Motor neuron (in vitro differentiated cells): ENCODE measurements around the gene MYOF. TPM values are rescaled to one million over a fixed set of nuclear protein-coding genes. Genes with fewer than 3 reads are reported as not detected.
A peak's percentile ranks its signal among the peaks of the same experiment; 100 is the strongest.

Experiments used
- ATAC-seq, 8 experiments: fragments of 200-7000 bp; cut with Tn5 transposase; replicated peaks in 6 of 8; 2 replicates each; pipeline ENCODE4 v1.8.0; 2021; ENCODE audit warnings: mild to moderate bottlenecking in 8 of 8, moderate library complexity in 8 of 8
- H3K27ac ChIP-seq, 2 donors: fragments of 250-450 bp; sonication (Bioruptor Pico); 2 replicates each; pipeline ENCODE4 v1.9.0; 2021; ENCODE audit warnings: antibody characterized with exemption in 2 of 2, mild to moderate bottlenecking in 2 of 2, moderate library complexity in 1 of 2
- H3K4me1 ChIP-seq, 2 donors: fragments of 250-450 bp; sonication (Bioruptor Pico); replicated peaks in 1 of 2; 2 replicates each; pipeline ENCODE4 v1.6.1; 2021; ENCODE audit warnings: antibody characterized with exemption in 2 of 2, mild to moderate bottlenecking in 2 of 2, moderate library complexity in 1 of 2
- H3K4me3 ChIP-seq, 5 donors: fragments of 250-450 bp; sonication (Bioruptor Pico); 2 replicates each; pipeline ENCODE4 v1.9.0; 2021; ENCODE audit warnings: antibody characterized with exemption in 5 of 5, mild to moderate bottlenecking in 5 of 5, moderate library complexity in 4 of 5
- WGBS, 10 experiments: fragments of 450-650 bp; shearing (Covaris generic); methylation state at CpG; one replicate each; pipeline ENCODE4 v1.0.0; 2022; 5-methylcytosine and 5-hydroxymethylcytosine counted together
- in situ Hi-C, 9 experiments: fragments of 400-800 bp; cut with MboI; loops; one replicate each; pipeline ENCODE4 v1.15.0; 2021; ENCODE audit warnings: low sequenced_read_pairs in 9 of 9, low pct_unique_long_range_greater_than_20kb in 2 of 9; ENCODE audit not compliant: unreplicated experiment in 9 of 9
- total RNA-seq, 8 experiments: library from RNA; unstranded; fragments of 300-600 nt; gene quantifications; 2 replicates each; pipeline versions ENCODE4 v1.2.3 to v1.2.4, GENCODE V29; 2022

MYOF gene
- total RNA-seq, 8 experiments from 2014 or later = 0.29 to 258 (median 13.7) TPM

DNA sequence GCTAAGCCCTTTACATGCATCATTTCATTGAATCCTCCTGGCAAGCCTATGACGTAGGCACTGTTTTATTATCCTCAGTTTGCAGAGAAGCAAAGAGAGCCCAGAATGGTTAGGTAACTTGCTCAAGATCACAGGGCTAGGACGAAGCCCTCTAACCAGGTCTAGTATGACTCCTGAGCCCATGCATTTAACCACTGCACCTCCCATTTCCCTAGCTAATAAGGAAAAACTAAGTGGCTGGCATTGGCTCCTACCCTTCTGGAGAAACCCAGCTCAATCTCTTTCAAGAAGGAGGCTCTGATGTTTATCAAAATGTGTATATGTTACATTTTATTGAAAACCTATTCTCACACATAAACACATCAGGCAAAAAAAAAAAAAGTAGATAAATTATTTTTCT, 19.8 kb downstream of the MYOF start:
- H3K4me1 ChIP-seq = peaks cover 0 to 3% of the 10 kb centered on the region in 2 donors
- in situ Hi-C loops = no loop called here
- WGBS, 10 experiments = 0 to 100% (median 47%) methylated on average over 1 to 2 of the region's 2 CpGs; no CpG with 5 or more reads in 4 of the 10 experiments
- H3K4me3 ChIP-seq = no peak overlapping the region
- ATAC-seq = no peak
- H3K27ac ChIP-seq = no peak overlapping the region

DNA sequence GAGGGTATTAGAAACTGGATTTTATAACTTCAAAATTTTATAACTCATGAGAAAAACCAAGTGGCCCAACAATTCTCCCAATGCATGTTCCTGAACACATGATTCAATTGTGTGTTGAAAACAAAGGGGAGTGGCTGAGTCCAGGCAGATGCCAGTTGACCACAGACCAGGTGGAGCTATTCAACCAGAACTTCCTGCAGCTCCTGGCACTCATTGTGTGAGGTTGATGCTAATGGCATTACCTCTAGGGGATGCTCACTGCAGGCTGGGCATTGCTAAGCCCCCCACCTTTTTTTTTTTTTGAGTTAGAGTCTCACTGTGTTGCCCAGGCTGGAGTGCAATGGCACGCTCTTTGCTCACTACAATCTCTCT, 20.3 kb downstream of the MYOF start:
- no peak for ATAC-seq
- Histone ChIP-seq H3K4me3 (no peak overlapping the region), H3K27ac (no peak overlapping the region), H3K4me1 (peaks cover 0 to 3% of the 10 kb centered on the region in 2 donors)
- in situ Hi-C loops = no loop called here
- WGBS, 10 experiments = 86 to 100% (median 100%) methylated on average over 1 of the region's 1 CpG; no CpG with 5 or more reads in 6 of the 10 experiments

- H3K4me1 ChIP-seq = peaks cover 0 to 6% of the 10 kb centered on the region in 2 donors
- 20 to 82% (median 75%) methylated on average over 1 to 4 of the region's 4 CpGs; no CpG with 5 or more reads in 3 of the 10 experiments for WGBS, 10 experiments
Observed at GRCh38 chr10:93461109-93461806, 20.9 kb downstream of the MYOF start.

GRCh38 chr10:93459466-93459865, 22.7 kb downstream of the MYOF start:
- in situ Hi-C loops = no loop called here
- 0 to 100% (median 56%) methylated on average over 1 to 3 of the region's 3 CpGs; no CpG with 5 or more reads in 2 of the 10 experiments for WGBS, 10 experiments
- ATAC-seq = no peak
- Histone ChIP-seq H3K4me3 (no peak overlapping the region), H3K4me1 (peaks cover 0 to 7% of the 10 kb centered on the region in 2 donors), H3K27ac (no peak overlapping the region)

More at GRCh38 chr10:93461109-93461806, 20.9 kb downstream of the MYOF start:
- ATAC-seq = no peak
- no peak overlapping the region for H3K4me3 ChIP-seq
- in situ Hi-C loops = no loop called here
- no peak overlapping the region for H3K27ac ChIP-seq

GRCh38 chr10:93458821-93459257, 23.3 kb downstream of the MYOF start:
- no peak overlapping the region for H3K4me3 ChIP-seq
- 0 to 71% methylated on average over 1 of the region's 6 CpGs; no CpG with 5 or more reads in 8 of the 10 experiments for WGBS, 10 experiments
- H3K4me1 ChIP-seq = peaks cover 0 to 7% of the 10 kb centered on the region in 2 donors
- no peak overlapping the region for H3K27ac ChIP-seq
- in situ Hi-C loops = no loop called here
- peak; percentile 87 to 97 (median 92) for ATAC-seq

DNA sequence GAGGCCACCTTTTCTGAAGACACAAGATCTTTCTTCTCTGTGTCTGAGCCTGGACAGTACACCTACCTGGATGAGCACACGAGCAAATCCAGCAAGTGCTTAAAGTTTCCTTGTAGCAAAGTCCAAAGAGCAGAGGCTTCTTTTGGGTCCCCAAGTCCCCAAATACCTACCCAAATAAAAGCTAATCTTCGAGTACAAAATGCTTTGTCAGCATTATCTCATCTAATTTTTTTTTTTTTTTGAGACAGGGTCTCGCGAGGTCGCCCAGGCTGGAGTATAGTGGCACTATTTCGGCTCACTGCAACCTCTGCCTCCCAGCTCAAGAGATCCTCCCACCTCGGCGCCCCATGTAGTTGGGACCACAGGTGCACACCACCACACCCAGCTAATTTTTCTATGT, 24.6 kb downstream of the MYOF start:
- Histone ChIP-seq H3K27ac (no peak overlapping the region), H3K4me3 (no peak overlapping the region), H3K4me1 (peaks cover 0 to 7% of the 10 kb centered on the region in 2 donors)
- WGBS, 10 experiments = 71 to 100% (median 91%) methylated on average over 2 to 8 of the region's 8 CpGs
- no peak for ATAC-seq
- in situ Hi-C loops = no loop called here

DNA sequence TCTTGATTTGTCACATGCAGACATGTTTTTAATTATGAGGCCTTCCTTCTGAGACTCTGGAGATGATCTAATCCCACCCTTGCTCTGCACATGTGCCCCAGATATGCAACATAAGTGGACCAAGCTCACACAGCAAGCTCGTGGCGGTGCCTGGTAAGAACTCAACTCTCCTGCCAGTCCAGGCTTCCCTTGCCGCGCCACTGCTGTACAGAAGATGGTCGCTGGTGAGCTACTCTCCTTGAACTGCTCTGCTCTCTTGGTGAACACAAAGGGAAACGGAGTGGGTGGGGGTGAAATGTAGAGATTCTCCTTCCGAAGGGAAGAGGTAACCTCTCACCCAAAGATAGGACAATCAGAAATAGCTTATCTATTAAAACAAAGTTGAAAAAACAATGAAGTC, 25.7 kb downstream of the MYOF start:
- H3K4me1 ChIP-seq = peaks cover 0 to 7% of the 10 kb centered on the region in 2 donors
- ATAC-seq = peak in 3 of 8 experiments; percentile 1 to 30 (median 20)
- no peak overlapping the region for H3K4me3 ChIP-seq
- WGBS, 10 experiments = 21 to 100% (median 84%) methylated on average over 2 to 7 of the region's 7 CpGs; no CpG with 5 or more reads in 2 of the 10 experiments
- in situ Hi-C loops = no loop called here
- no peak overlapping the region for H3K27ac ChIP-seq

DNA sequence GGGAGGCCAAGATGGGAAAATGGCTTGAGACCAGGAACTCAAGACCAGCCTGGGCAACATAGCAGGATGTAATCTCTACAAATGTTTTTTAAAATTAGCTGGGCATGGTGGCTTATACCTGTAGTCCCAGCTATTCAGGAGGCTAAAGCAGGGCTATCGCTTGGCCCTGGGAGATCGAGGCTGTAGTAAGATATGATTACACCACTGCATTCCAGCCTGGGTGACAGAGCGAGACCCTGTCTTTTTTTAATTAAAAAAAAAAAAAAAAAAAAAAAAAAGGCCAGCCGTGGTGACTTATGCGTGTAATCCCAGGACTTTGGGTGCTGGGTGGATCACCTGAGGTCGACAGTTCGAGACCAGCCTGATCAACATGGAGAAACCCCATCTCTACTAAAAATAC, 27.4 kb downstream of the MYOF start:
- no peak for ATAC-seq
- H3K4me3 ChIP-seq = no peak overlapping the region
- no peak overlapping the region for H3K27ac ChIP-seq
- 84 to 100% (median 99%) methylated on average over 1 to 7 of the region's 7 CpGs; no CpG with 5 or more reads in 2 of the 10 experiments for WGBS, 10 experiments
- peaks cover 0 to 7% of the 10 kb centered on the region in 2 donors for H3K4me1 ChIP-seq
- in situ Hi-C loops = no loop called here

DNA sequence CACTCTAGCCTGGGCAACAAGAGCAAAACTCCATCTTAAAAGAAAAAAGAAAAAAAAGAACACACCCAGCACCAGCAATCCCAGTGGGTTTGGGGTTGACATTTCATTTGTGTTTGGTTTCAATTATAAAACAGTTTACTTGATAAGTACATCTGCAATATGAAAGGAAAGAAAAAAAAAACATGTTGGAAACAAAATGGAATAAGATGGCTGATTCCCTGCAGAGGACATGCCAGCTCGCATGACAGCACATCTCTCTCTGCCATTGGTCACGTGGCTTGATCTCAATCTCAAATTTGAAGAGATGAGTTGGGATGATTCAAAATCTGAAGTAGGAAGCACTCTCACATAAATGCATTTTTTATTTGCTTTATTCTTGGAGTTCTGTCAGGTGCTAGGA, 28.0 kb downstream of the MYOF start:
- H3K4me1 ChIP-seq = peaks cover 0 to 7% of the 10 kb centered on the region in 2 donors
- no peak overlapping the region for H3K27ac ChIP-seq
- 14 to 100% (median 89%) methylated on average over 1 to 2 of the region's 2 CpGs; no CpG with 5 or more reads in 2 of the 10 experiments for WGBS, 10 experiments
- no peak overlapping the region for H3K4me3 ChIP-seq
- ATAC-seq = no peak
- in situ Hi-C loops = no loop called here

GRCh38 chr10:93452143-93452542, 30.0 kb downstream of the MYOF start:
- 20 to 71% (median 61%) methylated on average over 1 to 2 of the region's 2 CpGs; no CpG with 5 or more reads in 7 of the 10 experiments for WGBS, 10 experiments
- ATAC-seq = peak in 1 of 8 experiments; percentile 30
- in situ Hi-C loops = no loop called here
- no peak overlapping the region for H3K27ac ChIP-seq
- peaks cover 0 to 4% of the 10 kb centered on the region in 2 donors for H3K4me1 ChIP-seq
- no peak overlapping the region for H3K4me3 ChIP-seq

DNA sequence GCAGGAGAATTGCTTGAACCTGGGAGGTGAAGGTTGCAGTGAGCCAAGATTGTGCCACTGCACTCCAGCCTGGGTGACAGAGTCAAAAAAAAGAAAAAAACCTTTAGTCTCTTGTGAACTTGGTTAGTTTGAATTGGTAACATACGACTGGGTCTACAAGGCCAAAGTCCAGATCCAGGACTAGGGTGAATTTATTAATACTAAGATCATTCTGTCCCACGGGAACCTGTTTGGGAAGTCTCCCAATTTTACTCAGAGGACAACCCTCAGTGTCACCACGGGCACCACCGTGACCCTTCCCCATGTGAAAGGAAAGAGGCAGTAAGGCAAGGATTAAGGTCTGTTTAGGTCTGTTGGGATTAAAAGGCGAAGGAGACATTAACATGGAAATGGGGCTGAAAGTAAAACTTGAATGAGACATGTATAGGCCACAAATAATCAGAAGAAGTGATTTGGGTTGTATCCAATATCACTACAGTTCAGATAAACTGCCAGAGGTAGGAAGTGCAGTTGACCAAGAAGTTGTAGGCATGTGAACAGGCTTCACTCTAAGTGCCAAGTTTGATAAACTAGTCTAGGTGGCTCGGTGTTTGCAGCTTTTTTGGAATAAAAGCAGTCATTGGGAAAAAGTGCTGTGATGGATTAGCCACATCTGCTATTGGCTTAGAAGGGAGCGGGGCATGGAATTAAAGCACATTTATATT, 30.7 kb downstream of the MYOF start:
- ATAC-seq = no peak
- Histone ChIP-seq H3K27ac (no peak overlapping the region), H3K4me1 (peaks cover 0 to 2% of the 10 kb centered on the region in 2 donors), H3K4me3 (no peak overlapping the region)
- in situ Hi-C loops = no loop called here
- 50 to 100% (median 79%) methylated on average over 2 to 7 of the region's 7 CpGs for WGBS, 10 experiments

DNA sequence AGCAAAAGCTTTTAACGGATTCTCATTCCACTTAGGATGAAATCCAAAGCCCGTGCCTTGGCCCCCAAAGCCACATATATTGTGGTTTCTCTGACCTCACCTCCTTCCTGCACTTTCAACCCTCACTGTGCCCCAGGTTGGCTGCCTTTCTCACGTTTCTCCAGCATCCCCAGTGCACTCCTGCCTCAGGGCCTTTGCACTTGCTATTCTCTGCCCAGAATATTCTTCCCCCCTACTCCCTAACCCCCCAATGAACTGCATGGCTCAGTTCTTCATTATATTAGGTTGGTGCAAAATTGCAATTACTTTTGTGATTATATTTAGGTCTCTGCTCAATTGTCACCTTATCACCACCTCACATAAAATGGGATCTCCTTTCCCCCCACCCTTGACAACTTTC, 34.2 kb downstream of the MYOF start:
- WGBS, 10 experiments = 40 to 67% (median 42%) methylated on average over 1 to 2 of the region's 3 CpGs; no CpG with 5 or more reads in 7 of the 10 experiments
- H3K27ac ChIP-seq = no peak overlapping the region
- no peak overlapping the region for H3K4me3 ChIP-seq
- H3K4me1 ChIP-seq = peaks cover 10 to 18% of the 10 kb centered on the region in 2 donors
- no peak for ATAC-seq
- in situ Hi-C loops = no loop called here

- peaks cover 10 to 18% of the 10 kb centered on the region in 2 donors for H3K4me1 ChIP-seq
- H3K27ac ChIP-seq = no peak overlapping the region
- ATAC-seq = no peak
- no peak overlapping the region for H3K4me3 ChIP-seq
- in situ Hi-C loops = no loop called here
- 0 to 100% (median 70%) methylated on average over 1 to 5 of the region's 6 CpGs; no CpG with 5 or more reads in 2 of the 10 experiments for WGBS, 10 experiments
Observed at GRCh38 chr10:93447019-93447418, 35.1 kb downstream of the MYOF start.
